ENCODE data around the gene ZIM2.

ZIM2 gene

GRCh38 chr19:56840451-56841192 lies at the start of gene ZIM2, which contains the start of gene PEG3:
ZIM2 (minus strand) TSS chr19:56840726; CDS start chr19:56824277, 16,449 bp downstream.
PEG3 (minus strand) TSS chr19:56840726; CDS start chr19:56824655, 16,071 bp downstream.
- Histone ChIP-seq H3K4me1 (ENCODE audit: control insufficient read depth, insufficient read depth, low read length, unreplicated experiment) (no peaks in the 10 kb centered on the region), H3K27ac (ENCODE audit: low read depth, low read length) (peak within 1 kb of the TSS; percentile 68), H3K79me2 (ENCODE audit: control insufficient read depth, insufficient read depth, low read length, unreplicated experiment) (peaks cover 3% of the 10 kb centered on the region), H3K36me3 (ENCODE audit: insufficient read depth, low read length) (no peaks in the 10 kb centered on the region), H3K27me3 (ENCODE audit: insufficient read depth, low read length) (peaks cover 4% of the 10 kb centered on the region; the same call in 1 of the 2 replicates), H3K4me3 (ENCODE audit: low read depth, low read length) (peak within 1 kb of the TSS; percentile 78), H2AFZ (ENCODE audit: low read length, unreplicated experiment) (no peak within 1 kb of the TSS)

GRCh38 chr19:56885173-56885985 lies 44.9 kb upstream of the ZIM2 start:
- Histone ChIP-seq H3K36me3 (ENCODE audit: insufficient read depth, low read length) (no peaks in the 10 kb centered on the region), H3K27me3 (ENCODE audit: insufficient read depth, low read length) (no peaks in the 10 kb centered on the region), H2AFZ (ENCODE audit: low read length, unreplicated experiment) (no peak overlapping the region), H3K4me3 (ENCODE audit: low read depth, low read length) (no peak overlapping the region), H3K79me2 (ENCODE audit: control insufficient read depth, insufficient read depth, low read length, unreplicated experiment) (no peaks in the 10 kb centered on the region), H3K4me1 (ENCODE audit: control insufficient read depth, insufficient read depth, low read length, unreplicated experiment) (no peaks in the 10 kb centered on the region), H3K27ac (ENCODE audit: low read depth, low read length) (no peak overlapping the region)

GRCh38 chr19:56884441-56884840 lies 43.9 kb upstream of the ZIM2 start:
- Histone ChIP-seq H3K27ac (ENCODE audit: low read depth, low read length) (no peak overlapping the region), H3K79me2 (ENCODE audit: control insufficient read depth, insufficient read depth, low read length, unreplicated experiment) (no peaks in the 10 kb centered on the region), H3K36me3 (ENCODE audit: insufficient read depth, low read length) (no peaks in the 10 kb centered on the region), H3K4me1 (ENCODE audit: control insufficient read depth, insufficient read depth, low read length, unreplicated experiment) (no peaks in the 10 kb centered on the region), H3K4me3 (ENCODE audit: low read depth, low read length) (no peak overlapping the region), H3K27me3 (ENCODE audit: insufficient read depth, low read length) (no peaks in the 10 kb centered on the region), H2AFZ (ENCODE audit: low read length, unreplicated experiment) (no peak overlapping the region)

DNA sequence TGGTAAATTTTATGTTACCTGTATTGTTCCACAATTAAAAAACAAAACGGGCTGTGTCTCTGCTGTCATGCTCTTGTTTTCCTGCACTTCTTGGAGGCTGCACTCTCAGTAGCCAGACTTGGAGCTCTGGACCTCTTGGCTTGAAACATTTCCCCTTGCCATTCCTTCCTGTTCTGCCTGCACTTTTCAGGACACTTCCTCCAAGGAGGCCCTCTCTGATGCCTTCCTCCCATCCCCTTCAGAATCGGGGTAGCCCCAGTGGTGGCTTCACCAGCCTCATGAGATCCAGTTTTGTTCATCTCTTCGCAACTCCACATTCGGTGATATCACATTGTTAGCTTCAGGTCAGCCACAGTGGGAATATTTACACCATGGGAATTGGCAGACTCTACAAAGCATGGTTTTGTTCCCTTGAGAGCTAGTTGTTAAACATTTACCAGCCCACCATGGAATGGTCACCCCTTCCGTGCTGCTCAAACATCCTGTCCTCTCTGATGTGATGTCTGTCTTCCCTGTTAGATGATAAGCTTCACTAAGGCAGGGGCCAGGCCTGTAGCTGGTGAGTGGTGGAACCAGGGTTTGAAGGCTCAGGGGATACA lies 40.2 kb upstream of the ZIM2 start:
- Histone ChIP-seq H3K27ac (ENCODE audit: low read depth, low read length) (no peak overlapping the region), H3K4me1 (ENCODE audit: control insufficient read depth, insufficient read depth, low read length, unreplicated experiment) (no peaks in the 10 kb centered on the region)

DNA sequence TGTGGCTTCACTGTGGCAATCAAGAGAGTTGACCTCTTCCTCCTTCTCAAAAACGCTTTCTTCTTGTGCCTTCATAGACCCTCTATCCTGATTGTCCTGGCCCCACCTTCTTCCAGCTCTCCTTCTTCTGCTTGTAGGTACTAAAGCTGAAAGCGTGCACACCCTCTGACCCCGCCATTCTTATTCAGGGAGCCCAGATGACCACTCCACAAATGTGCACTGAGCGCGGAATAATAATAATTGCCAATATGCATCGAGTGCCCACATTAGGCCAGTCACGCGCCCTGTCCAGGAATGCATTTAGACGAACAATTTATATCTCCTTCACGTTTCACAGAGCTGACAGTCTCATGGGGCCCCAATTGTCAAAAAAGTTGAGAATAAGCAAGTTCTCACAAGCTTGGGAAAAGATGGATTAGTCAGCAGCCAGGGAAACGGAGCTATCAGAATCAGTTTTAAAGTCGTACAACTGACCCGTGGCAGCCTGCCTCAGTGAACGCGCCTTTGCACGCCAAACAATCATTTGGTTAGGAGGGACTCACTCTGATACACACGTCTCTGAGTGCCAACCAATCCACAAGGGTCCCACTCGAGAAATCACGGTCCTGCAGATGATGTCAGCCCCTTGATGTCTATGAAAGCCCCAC lies 36.7 kb upstream of the ZIM2 start:
- Histone ChIP-seq H3K4me1 (ENCODE audit: control insufficient read depth, insufficient read depth, low read length, unreplicated experiment) (no peaks in the 10 kb centered on the region), H3K27ac (ENCODE audit: low read depth, low read length) (no peak overlapping the region), H3K79me2 (ENCODE audit: control insufficient read depth, insufficient read depth, low read length, unreplicated experiment) (no peaks in the 10 kb centered on the region), H3K27me3 (ENCODE audit: insufficient read depth, low read length) (no peaks in the 10 kb centered on the region), H3K4me3 (ENCODE audit: low read depth, low read length) (no peak overlapping the region), H3K36me3 (ENCODE audit: insufficient read depth, low read length) (no peaks in the 10 kb centered on the region), H2AFZ (ENCODE audit: low read length, unreplicated experiment) (no peak overlapping the region)

More for the DNA sequence above, 40.2 kb upstream of the ZIM2 start:
- no peaks in the 10 kb centered on the region for H3K27me3 ChIP-seq (ENCODE audit: insufficient read depth, low read length)
- no peak overlapping the region for H2AFZ ChIP-seq (ENCODE audit: low read length, unreplicated experiment)
- H3K79me2 ChIP-seq (ENCODE audit: control insufficient read depth, insufficient read depth, low read length, unreplicated experiment), result no peaks in the 10 kb centered on the region
- no peaks in the 10 kb centered on the region for H3K36me3 ChIP-seq (ENCODE audit: insufficient read depth, low read length)
- H3K4me3 ChIP-seq (ENCODE audit: low read depth, low read length), result no peak overlapping the region

DNA sequence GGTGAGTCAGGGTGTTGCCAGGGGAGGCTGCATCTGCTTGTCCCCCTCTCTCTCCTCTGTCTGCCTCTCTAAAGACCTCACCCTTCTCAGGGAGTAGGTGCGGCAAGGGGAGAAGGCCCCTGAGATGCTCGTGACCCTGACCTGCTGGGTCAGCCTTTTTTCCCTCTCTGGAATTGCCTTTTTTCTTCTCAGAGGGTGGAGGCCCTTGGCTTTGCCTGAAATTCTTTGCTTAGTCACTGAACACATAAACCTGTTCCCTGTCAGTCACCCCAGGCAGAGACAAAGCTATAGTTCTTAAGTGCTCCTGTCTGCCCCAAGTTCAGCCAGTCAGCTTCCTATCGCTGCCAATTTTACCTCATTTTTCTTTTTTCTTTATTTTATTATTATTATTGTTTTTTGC lies 35.2 kb upstream of the ZIM2 start:
- Histone ChIP-seq H3K4me1 (ENCODE audit: control insufficient read depth, insufficient read depth, low read length, unreplicated experiment) (no peaks in the 10 kb centered on the region), H3K79me2 (ENCODE audit: control insufficient read depth, insufficient read depth, low read length, unreplicated experiment) (no peaks in the 10 kb centered on the region), H3K4me3 (ENCODE audit: low read depth, low read length) (no peak overlapping the region), H3K27me3 (ENCODE audit: insufficient read depth, low read length) (no peaks in the 10 kb centered on the region), H2AFZ (ENCODE audit: low read length, unreplicated experiment) (no peak overlapping the region), H3K36me3 (ENCODE audit: insufficient read depth, low read length) (no peaks in the 10 kb centered on the region), H3K27ac (ENCODE audit: low read depth, low read length) (no peak overlapping the region)

DNA sequence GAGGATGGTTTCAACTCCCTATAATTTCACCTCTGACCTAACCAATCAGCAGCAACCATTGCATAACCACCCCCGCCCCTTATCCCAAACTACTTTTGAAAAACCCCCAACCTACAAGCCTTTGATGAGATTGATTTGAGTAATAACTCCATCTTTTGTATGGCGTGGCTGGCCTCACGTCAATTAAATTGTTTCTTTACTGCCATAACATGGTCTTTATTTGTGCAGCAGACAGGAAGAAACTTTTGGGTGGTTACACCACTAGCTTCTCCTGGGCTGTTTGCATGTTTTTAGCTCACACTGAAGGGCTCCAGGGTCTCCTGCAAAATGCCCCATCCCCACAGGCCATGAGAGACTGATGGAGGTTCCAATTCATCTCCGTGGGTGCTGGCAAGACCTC lies 34.0 kb upstream of the ZIM2 start:
- H3K4me3 ChIP-seq (ENCODE audit: low read depth, low read length), result no peak overlapping the region
- H3K4me1 ChIP-seq (ENCODE audit: control insufficient read depth, insufficient read depth, low read length, unreplicated experiment), result no peaks in the 10 kb centered on the region
- no peaks in the 10 kb centered on the region for H3K27me3 ChIP-seq (ENCODE audit: insufficient read depth, low read length)
- H3K27ac ChIP-seq (ENCODE audit: low read depth, low read length), result no peak overlapping the region
- H2AFZ ChIP-seq (ENCODE audit: low read length, unreplicated experiment), result no peak overlapping the region
- H3K36me3 ChIP-seq (ENCODE audit: insufficient read depth, low read length), result no peaks in the 10 kb centered on the region
- no peaks in the 10 kb centered on the region for H3K79me2 ChIP-seq (ENCODE audit: control insufficient read depth, insufficient read depth, low read length, unreplicated experiment)

GRCh38 chr19:56873493-56873892 lies 33.0 kb upstream of the ZIM2 start:
- no peaks in the 10 kb centered on the region for H3K79me2 ChIP-seq (ENCODE audit: control insufficient read depth, insufficient read depth, low read length, unreplicated experiment)
- no peaks in the 10 kb centered on the region for H3K36me3 ChIP-seq (ENCODE audit: insufficient read depth, low read length)
- H3K27me3 ChIP-seq (ENCODE audit: insufficient read depth, low read length), result no peaks in the 10 kb centered on the region
- no peak overlapping the region for H3K4me3 ChIP-seq (ENCODE audit: low read depth, low read length)
- no peak overlapping the region for H3K27ac ChIP-seq (ENCODE audit: low read depth, low read length)
- H3K4me1 ChIP-seq (ENCODE audit: control insufficient read depth, insufficient read depth, low read length, unreplicated experiment), result no peaks in the 10 kb centered on the region
- no peak overlapping the region for H2AFZ ChIP-seq (ENCODE audit: low read length, unreplicated experiment)

DNA sequence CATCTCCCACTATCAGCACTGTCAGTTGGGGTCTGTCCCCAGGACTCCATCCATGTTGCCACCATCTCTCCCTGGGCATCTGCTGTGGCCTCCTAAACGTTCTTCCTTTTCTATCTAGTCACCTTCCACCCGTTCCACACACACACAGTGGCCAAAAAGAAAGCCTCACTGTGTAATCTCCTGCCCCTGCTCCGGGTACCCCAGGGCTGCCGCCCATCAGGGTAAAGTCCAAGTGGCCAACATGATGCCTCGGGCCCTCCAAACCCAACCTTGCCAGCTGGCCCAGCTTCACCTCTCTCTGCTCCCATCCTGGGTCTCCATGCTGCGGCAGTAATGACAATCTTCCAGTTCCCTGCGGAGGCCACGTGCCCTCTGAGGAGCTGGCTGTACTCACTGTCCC lies 29.4 kb upstream of the ZIM2 start:
- Histone ChIP-seq H2AFZ (ENCODE audit: low read length, unreplicated experiment) (no peak overlapping the region), H3K4me3 (ENCODE audit: low read depth, low read length) (no peak overlapping the region), H3K27me3 (ENCODE audit: insufficient read depth, low read length) (no peaks in the 10 kb centered on the region), H3K4me1 (ENCODE audit: control insufficient read depth, insufficient read depth, low read length, unreplicated experiment) (no peaks in the 10 kb centered on the region), H3K36me3 (ENCODE audit: insufficient read depth, low read length) (no peaks in the 10 kb centered on the region), H3K79me2 (ENCODE audit: control insufficient read depth, insufficient read depth, low read length, unreplicated experiment) (no peaks in the 10 kb centered on the region), H3K27ac (ENCODE audit: low read depth, low read length) (no peak overlapping the region)

GRCh38 chr19:56868446-56868845 lies 27.9 kb upstream of the ZIM2 start:
- Histone ChIP-seq H3K4me1 (ENCODE audit: control insufficient read depth, insufficient read depth, low read length, unreplicated experiment) (no peaks in the 10 kb centered on the region), H3K79me2 (ENCODE audit: control insufficient read depth, insufficient read depth, low read length, unreplicated experiment) (peaks cover 4% of the 10 kb centered on the region), H2AFZ (ENCODE audit: low read length, unreplicated experiment) (no peak overlapping the region), H3K27me3 (ENCODE audit: insufficient read depth, low read length) (no peaks in the 10 kb centered on the region), H3K27ac (ENCODE audit: low read depth, low read length) (no peak overlapping the region), H3K4me3 (ENCODE audit: low read depth, low read length) (no peak overlapping the region), H3K36me3 (ENCODE audit: insufficient read depth, low read length) (no peaks in the 10 kb centered on the region)

Measured in ACC112 (cell line).